ENCODE data around the gene ZNF236.

DNA sequence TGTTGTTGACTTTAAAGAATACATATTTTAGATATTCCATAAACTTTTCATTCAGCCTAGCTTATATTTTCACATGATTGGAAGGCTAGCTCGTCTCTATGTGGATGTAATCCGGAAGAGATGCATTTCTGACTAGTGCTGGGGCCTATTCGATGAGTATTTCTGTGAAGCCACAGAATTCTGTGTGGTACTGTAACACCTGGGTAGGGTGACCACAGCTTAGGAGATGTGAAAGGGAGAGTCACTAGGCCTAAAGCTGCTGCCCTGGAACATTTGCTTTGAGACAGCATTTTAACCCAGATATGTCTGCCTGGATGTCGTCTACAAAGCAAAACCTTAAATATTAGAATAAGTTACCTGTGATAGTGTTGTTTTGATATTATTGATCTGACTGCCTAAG, 83.5 kb downstream of the ZNF236 start:
- TF ChIP-seq YY1 (IDR thresholded peaks at IDR 0.05; ENCODE audit: insufficient read depth, insufficient read length) (no peak), ZNF274 (IDR thresholded peaks at IDR 0.05; ENCODE audit: low read depth, low read length) (no peak)

All from NT2/D1 (cell line).